ENCODE data around the gene LFNG.

LFNG gene

DNA sequence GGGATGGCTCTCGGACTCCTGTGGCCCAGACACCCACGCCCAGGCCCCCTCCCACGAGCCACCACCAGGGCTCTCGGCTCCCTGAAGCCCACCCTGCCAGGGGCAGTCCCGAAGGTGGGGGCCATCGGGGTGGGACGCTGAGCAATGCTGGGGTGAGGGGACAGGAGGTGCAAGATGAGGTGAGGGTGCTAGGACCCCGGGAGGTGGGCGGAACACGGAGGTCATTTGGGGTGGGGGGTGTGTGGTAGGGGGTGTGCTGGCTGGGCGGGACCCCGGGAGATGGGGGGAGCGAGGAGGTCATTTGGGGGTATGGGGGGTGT lies 17.0 kb upstream of the LFNG start:
- H3K27ac ChIP-seq (ENCODE audit: low read depth, low read length), result no peak overlapping the region
- H3K36me3 ChIP-seq (ENCODE audit: control insufficient read depth, low read length), result no peaks in the 10 kb centered on the region
- no peak overlapping the region for H3K4me3 ChIP-seq (ENCODE audit: low read length)
- TF ChIP-seq EZH2phosphoT487 (IDR thresholded peaks at IDR 0.05; ENCODE audit: borderline replicate concordance, low read length), result no peak
- TF ChIP-seq, protein P1, sequence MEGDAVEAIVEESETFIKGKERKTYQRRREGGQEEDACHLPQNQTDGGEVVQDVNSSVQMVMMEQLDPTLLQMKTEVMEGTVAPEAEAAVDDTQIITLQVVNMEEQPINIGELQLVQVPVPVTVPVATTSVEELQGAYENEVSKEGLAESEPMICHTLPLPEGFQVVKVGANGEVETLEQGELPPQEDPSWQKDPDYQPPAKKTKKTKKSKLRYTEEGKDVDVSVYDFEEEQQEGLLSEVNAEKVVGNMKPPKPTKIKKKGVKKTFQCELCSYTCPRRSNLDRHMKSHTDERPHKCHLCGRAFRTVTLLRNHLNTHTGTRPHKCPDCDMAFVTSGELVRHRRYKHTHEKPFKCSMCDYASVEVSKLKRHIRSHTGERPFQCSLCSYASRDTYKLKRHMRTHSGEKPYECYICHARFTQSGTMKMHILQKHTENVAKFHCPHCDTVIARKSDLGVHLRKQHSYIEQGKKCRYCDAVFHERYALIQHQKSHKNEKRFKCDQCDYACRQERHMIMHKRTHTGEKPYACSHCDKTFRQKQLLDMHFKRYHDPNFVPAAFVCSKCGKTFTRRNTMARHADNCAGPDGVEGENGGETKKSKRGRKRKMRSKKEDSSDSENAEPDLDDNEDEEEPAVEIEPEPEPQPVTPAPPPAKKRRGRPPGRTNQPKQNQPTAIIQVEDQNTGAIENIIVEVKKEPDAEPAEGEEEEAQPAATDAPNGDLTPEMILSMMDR (IDR thresholded peaks at IDR 0.05; ENCODE audit: low read depth, low read length, poor library complexity, severe bottlenecking), result no peak
- H3K9me3 ChIP-seq (ENCODE audit: control insufficient read depth, insufficient read depth, low read length), result no peaks in the 10 kb centered on the region
- H3K9me2 ChIP-seq (replicated peaks; ENCODE audit: control insufficient read depth, low read length), result no peaks in the 10 kb centered on the region
- no peaks in the 10 kb centered on the region for H3F3A ChIP-seq (ENCODE audit: control insufficient read depth, insufficient read depth)
- H3K4me2 ChIP-seq (ENCODE audit: low read length), result no peak overlapping the region
- H3K79me2 ChIP-seq (ENCODE audit: control insufficient read depth, low read length), result no peaks in the 10 kb centered on the region
- H3K4me1 ChIP-seq (ENCODE audit: control insufficient read depth, low read length), result peaks cover 2% of the 10 kb centered on the region
- H4K20me1 ChIP-seq (ENCODE audit: control insufficient read depth, insufficient read depth, low read depth, low read length), result no peaks in the 10 kb centered on the region
- H3K27me3 ChIP-seq (ENCODE audit: control insufficient read depth, low read length), result peaks cover 21% of the 10 kb centered on the region

DNA sequence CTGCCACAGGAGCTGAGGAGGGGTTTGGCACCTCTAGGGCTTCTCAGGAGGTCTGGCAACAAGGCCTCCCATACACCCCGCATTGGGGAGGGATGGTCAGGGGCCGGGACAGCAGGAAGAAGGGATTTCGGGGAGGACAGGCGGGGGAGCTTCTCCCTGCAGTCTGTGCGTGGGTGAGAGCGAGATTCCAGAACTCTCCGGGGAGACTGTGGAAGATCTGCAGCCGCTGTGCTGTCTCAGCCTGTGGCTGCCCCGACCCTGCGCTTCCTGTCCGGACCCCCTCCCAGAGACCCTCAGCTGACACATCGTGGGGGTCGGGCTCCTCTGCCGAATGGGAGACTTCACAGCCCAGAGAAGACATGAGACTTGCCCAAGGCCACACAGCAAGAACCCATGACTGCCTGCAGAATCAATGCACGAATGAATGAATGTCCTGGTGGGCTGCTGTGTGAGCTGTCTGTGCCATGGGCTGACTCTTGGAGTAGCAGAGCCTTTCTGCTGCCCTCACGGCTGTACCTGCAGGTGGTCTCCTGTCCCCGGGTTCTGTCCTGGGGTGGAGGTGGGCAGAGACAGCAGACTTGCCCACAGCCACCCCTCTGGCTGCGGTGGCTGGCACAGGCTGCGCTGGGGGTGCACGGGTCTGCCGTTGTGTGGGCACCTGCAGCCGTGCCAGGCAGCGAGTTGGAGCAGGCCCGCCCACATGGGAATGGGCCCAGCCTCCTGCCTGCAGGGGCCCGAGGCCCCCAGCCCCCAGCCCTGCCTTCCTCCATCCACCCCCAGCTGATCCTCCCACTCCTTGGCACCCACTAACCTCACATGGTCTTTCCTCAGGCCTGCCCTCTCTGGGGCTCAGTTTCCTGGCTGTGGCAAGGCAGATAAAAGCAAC lies 16.3 kb upstream of the LFNG start:
- Histone ChIP-seq H4K20me1 (ENCODE audit: control insufficient read depth, insufficient read depth, low read depth, low read length) (no peaks in the 10 kb centered on the region), H3K9me2 (replicated peaks; ENCODE audit: control insufficient read depth, low read length) (no peaks in the 10 kb centered on the region), H3K4me3 (ENCODE audit: low read length) (no peak overlapping the region), H3K27me3 (ENCODE audit: control insufficient read depth, low read length) (peaks cover 21% of the 10 kb centered on the region), H3F3A (ENCODE audit: control insufficient read depth, insufficient read depth) (no peaks in the 10 kb centered on the region), H3K9me3 (ENCODE audit: control insufficient read depth, insufficient read depth, low read length) (no peaks in the 10 kb centered on the region), H3K4me2 (ENCODE audit: low read length) (no peak overlapping the region), H3K4me1 (ENCODE audit: control insufficient read depth, low read length) (peaks cover 9% of the 10 kb centered on the region), H3K36me3 (ENCODE audit: control insufficient read depth, low read length) (no peaks in the 10 kb centered on the region), H3K79me2 (ENCODE audit: control insufficient read depth, low read length) (no peaks in the 10 kb centered on the region), H3K27ac (ENCODE audit: low read depth, low read length) (no peak overlapping the region)
- TF ChIP-seq, protein P1 (IDR thresholded peaks at IDR 0.05; ENCODE audit: low read depth, low read length, poor library complexity, severe bottlenecking), result no peak
- TF ChIP-seq EZH2phosphoT487 (IDR thresholded peaks at IDR 0.05; ENCODE audit: borderline replicate concordance, low read length), result no peak

DNA sequence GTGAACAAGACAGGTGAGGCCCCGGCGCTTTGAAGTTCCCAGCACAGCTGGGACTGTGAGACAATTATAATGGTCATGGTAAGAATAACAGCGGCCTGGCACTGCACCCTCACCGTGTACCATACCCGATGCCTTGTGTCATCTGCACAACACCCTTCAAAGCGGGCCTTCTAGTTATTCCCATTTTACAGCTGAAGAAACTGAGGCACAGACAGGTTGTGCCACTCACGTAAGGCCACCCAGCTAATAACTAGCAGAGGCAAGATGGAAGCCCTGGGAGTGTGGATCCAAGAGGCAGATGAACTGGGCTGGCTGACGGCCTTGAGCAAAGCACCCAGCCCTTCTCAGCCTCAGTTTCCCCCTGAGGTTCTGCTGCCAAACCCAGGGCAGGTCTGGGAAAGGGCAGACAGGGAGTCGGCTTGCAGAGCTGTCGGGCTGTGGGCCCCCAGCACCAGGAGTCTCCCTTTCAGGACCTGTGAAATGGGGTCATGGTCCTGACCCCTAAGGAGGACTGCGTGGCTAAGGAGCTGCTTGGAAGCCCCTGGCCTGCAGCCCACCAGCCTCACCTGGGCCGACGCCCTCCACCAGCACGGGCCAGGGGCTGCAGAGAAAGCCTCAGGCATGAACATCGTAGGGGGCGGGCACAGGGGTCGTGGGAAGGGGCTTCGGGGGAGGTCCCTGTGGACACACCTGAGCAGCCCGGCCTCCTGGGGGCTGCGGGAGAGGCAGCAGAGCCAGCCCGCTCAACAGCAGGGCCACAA lies 15.3 kb upstream of the LFNG start:
- no peaks in the 10 kb centered on the region for H3K9me2 ChIP-seq (replicated peaks; ENCODE audit: control insufficient read depth, low read length)
- H3K9me3 ChIP-seq (ENCODE audit: control insufficient read depth, insufficient read depth, low read length), result no peaks in the 10 kb centered on the region
- H3K4me3 ChIP-seq (ENCODE audit: low read length), result no peak overlapping the region
- no peak overlapping the region for H3K27ac ChIP-seq (ENCODE audit: low read depth, low read length)
- TF ChIP-seq EZH2phosphoT487 (IDR thresholded peaks at IDR 0.05; ENCODE audit: borderline replicate concordance, low read length), result no peak
- TF ChIP-seq, protein P1 (IDR thresholded peaks at IDR 0.05; ENCODE audit: low read depth, low read length, poor library complexity, severe bottlenecking), result no peak
- no peak overlapping the region for H3K4me2 ChIP-seq (ENCODE audit: low read length)
- no peaks in the 10 kb centered on the region for H3K36me3 ChIP-seq (ENCODE audit: control insufficient read depth, low read length)
- peaks cover 7% of the 10 kb centered on the region for H3F3A ChIP-seq (ENCODE audit: control insufficient read depth, insufficient read depth)
- peaks cover 11% of the 10 kb centered on the region for H3K27me3 ChIP-seq (ENCODE audit: control insufficient read depth, low read length)
- H3K79me2 ChIP-seq (ENCODE audit: control insufficient read depth, low read length), result no peaks in the 10 kb centered on the region
- H4K20me1 ChIP-seq (ENCODE audit: control insufficient read depth, insufficient read depth, low read depth, low read length), result no peaks in the 10 kb centered on the region
- H3K4me1 ChIP-seq (ENCODE audit: control insufficient read depth, low read length), result peaks cover 19% of the 10 kb centered on the region
